GM19467 (cell line): ENCODE data around the gene G3BP1.
"Not testable (repeated sequence)": the region's sequence is repeated elsewhere in the genome, so short reads cannot be mapped to it uniquely, and the experiment has no call there.

ENCODE experiments used
- ATAC-seq: cut with Tn5 transposase; IDR thresholded peaks from one replicate; pipeline ENCODE4 v1.9.1; 2021; ENCODE audit warnings: mild to moderate bottlenecking, moderate library complexity; ENCODE audit not compliant: unreplicated experiment

The G3BP1 gene

GRCh38 chr5:151751593-151751992, 20.2 kb upstream of the G3BP1 start:
- no peak for ATAC-seq

GRCh38 chr5:151755383-151755782, 16.4 kb upstream of the G3BP1 start:
- ATAC-seq = no peak

GRCh38 chr5:151757233-151758140, 14.3 kb upstream of the G3BP1 start:
- peak; percentile 33 for ATAC-seq

- ATAC-seq = peak; percentile 8
These were observed 13.7 kb upstream of the G3BP1 start for GRCh38 chr5:151758141-151758429.

GRCh38 chr5:151758430-151759241, 13.1 kb upstream of the G3BP1 start, which contains the start of gene ATOX1:
Gene ATOX1 (minus strand): TSS chr5:151758631. CDS start chr5:151758551, 80 bp downstream.
- ATAC-seq = peak; percentile 93

GRCh38 chr5:151764801-151765200, 7.0 kb upstream of the G3BP1 start:
- no peak for ATAC-seq

GRCh38 chr5:151766975-151767374, 4.8 kb upstream of the G3BP1 start:
- ATAC-seq = no peak

GRCh38 chr5:151770383-151771258, 1.1 kb upstream of the G3BP1 start:
- peak; percentile 25 for ATAC-seq

- no peak for ATAC-seq
These were observed 483 bp downstream of the G3BP1 start for GRCh38 chr5:151772029-151772845.

- no peak for ATAC-seq
These were observed 1.2 kb downstream of the G3BP1 start for GRCh38 chr5:151772846-151773561.

- ATAC-seq = no peak
These were observed 2.2 kb downstream of the G3BP1 start for GRCh38 chr5:151773951-151774350.

- ATAC-seq = no peak
These were observed 3.4 kb downstream of the G3BP1 start for GRCh38 chr5:151775025-151775606.

GRCh38 chr5:151779531-151780125, 7.9 kb downstream of the G3BP1 start:
- no peak for ATAC-seq

- no peak for ATAC-seq
These were observed 8.6 kb downstream of the G3BP1 start for GRCh38 chr5:151780348-151780747.

GRCh38 chr5:151781201-151781600, 9.4 kb downstream of the G3BP1 start:
- no peak for ATAC-seq

- ATAC-seq = not testable (repeated sequence)
These were observed 11.9 kb downstream of the G3BP1 start for GRCh38 chr5:151783664-151784063.

- ATAC-seq = no peak
These were observed 12.4 kb downstream of the G3BP1 start for GRCh38 chr5:151784141-151784540.

- ATAC-seq = no peak
These were observed 14.7 kb downstream of the G3BP1 start for GRCh38 chr5:151786468-151786867.

- no peak for ATAC-seq
These were observed 16.1 kb downstream of the G3BP1 start for GRCh38 chr5:151787817-151788216.
